ENCODE results near the gene ANGPTL5.

DNA sequence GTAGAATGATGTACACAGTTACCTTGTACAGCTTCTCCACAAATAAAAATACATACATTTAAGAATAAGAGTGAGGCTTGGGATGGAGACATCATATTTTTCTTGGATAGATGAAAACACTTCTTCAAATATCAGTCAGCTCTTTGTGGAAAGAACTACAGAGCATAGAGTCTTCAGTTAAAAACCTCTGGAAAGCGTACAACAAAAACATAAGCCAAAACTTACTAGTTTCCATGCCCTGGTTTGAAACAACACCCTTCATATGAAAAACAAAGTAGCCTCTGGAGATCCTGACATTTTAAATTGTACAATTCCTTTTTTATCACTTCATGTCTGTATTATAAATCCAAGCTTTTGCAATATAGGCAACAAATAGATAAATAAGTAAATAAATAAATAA lies 8.5 kb downstream of the ANGPTL5 start:
- TF ChIP-seq STAG1 (CRISPR knock-in tag; IDR thresholded peaks at IDR 0.05; ENCODE audit: borderline replicate concordance) (no peak), TARDBP (IDR thresholded peaks at IDR 0.05) (no peak), RBBP5 (IDR thresholded peaks at IDR 0.05; ENCODE audit: borderline replicate concordance, insufficient read depth, low read length, poor library complexity, severe bottlenecking) (no peak), ZNF24 (IDR thresholded peaks at IDR 0.05) (no peak), POLR2AphosphoS5 (IDR thresholded peaks at IDR 0.05; ENCODE audit: control insufficient read depth, insufficient read depth, low read depth, low read length) (no peak)
